ENCODE data around the gene TENM4.

DNA sequence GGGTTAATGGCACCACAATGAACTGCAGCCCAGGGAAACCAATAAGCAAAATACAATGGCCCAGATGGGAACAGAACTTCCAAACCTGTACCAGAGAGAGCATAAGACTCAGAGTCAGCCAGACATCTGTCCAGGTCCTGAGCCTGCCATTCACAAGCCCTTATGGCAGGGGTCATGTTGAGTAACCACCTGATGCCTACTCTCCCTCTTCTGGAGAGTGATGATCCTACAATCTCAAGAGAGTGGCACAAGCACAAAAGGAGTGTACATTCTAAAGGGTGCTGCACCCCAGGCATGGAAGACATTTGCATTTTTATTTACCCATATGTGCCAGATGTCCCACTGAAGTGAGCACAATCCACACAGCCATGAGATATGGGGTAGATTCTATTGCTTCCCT, 10.6 kb downstream of the TENM4 start:
- TF ChIP-seq EZH2phosphoT487 (IDR thresholded peaks at IDR 0.05; ENCODE audit: borderline replicate concordance, low read depth, low read length) = no peak
- TF ChIP-seq, protein P1, sequence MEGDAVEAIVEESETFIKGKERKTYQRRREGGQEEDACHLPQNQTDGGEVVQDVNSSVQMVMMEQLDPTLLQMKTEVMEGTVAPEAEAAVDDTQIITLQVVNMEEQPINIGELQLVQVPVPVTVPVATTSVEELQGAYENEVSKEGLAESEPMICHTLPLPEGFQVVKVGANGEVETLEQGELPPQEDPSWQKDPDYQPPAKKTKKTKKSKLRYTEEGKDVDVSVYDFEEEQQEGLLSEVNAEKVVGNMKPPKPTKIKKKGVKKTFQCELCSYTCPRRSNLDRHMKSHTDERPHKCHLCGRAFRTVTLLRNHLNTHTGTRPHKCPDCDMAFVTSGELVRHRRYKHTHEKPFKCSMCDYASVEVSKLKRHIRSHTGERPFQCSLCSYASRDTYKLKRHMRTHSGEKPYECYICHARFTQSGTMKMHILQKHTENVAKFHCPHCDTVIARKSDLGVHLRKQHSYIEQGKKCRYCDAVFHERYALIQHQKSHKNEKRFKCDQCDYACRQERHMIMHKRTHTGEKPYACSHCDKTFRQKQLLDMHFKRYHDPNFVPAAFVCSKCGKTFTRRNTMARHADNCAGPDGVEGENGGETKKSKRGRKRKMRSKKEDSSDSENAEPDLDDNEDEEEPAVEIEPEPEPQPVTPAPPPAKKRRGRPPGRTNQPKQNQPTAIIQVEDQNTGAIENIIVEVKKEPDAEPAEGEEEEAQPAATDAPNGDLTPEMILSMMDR (conservative IDR thresholded peaks at IDR 0.05; ENCODE audit: low read length) = no peak
